Testis (tissue), 2 donors: ENCODE data around the gene NUDT2.
"Not testable (repeated sequence)": the region's sequence is repeated elsewhere in the genome, so short reads cannot be mapped to it uniquely, and the experiment has no call there.

Source experiments
- CTCF ChIP-seq, 3 experiments: fragments of 450-650 bp in 2 of 3; fragments of 200-600 bp in 1 of 3; sonication (generic) in 1 of 3; IDR thresholded peaks; one replicate each; pipeline ENCODE4 v1.5.1; 2016 to 2019; ENCODE audit warnings: antibody characterized with exemption in 3 of 3, mild to moderate bottlenecking in 2 of 3, moderate library complexity in 1 of 3
- POLR2A ChIP-seq: fragments of 450-650 bp; IDR thresholded peaks from one replicate; pipeline ENCODE4 v1.6.1; 2017; ENCODE audit warnings: antibody characterized with exemption, mild to moderate bottlenecking, moderate library complexity

GRCh38 chr9:34368796-34369195, 39.4 kb downstream of the NUDT2 start:
- TF ChIP-seq POLR2A; CTCF (IDR thresholded peaks at IDR 0.05): not testable (repeated sequence)
